CMK (cell line): ENCODE results near the gene CFAP53.

Experiments used
- DNase-seq: peaks from one replicate; pipeline ENCODE4 v3.0.0-alpha.2; 2010; ENCODE audit warnings: low read depth

CFAP53 gene

GRCh38 chr18:50193796-50194630 is 72.3 kb downstream of the CFAP53 start:
- DNase-seq = no peak

GRCh38 chr18:50192995-50193795 is 73.1 kb downstream of the CFAP53 start:
- DNase-seq = no peak

GRCh38 chr18:50190926-50191325 is 75.4 kb downstream of the CFAP53 start:
- no peak for DNase-seq

- DNase-seq = no peak
These were observed 76.1 kb downstream of the CFAP53 start for GRCh38 chr18:50190236-50190635.

- DNase-seq = no peak
These were observed 77.1 kb downstream of the CFAP53 start for GRCh38 chr18:50189160-50189559.

GRCh38 chr18:50188652-50189051 is 77.6 kb downstream of the CFAP53 start:
- DNase-seq = no peak

GRCh38 chr18:50187659-50188058 is 78.6 kb downstream of the CFAP53 start:
- no peak for DNase-seq

- no peak for DNase-seq
These were observed 79.9 kb downstream of the CFAP53 start for GRCh38 chr18:50186385-50186784.

GRCh38 chr18:50183556-50183955 is 82.7 kb downstream of the CFAP53 start:
- DNase-seq = no peak

GRCh38 chr18:50182511-50182910 is 83.8 kb downstream of the CFAP53 start:
- no peak for DNase-seq

GRCh38 chr18:50181590-50181989 is 84.7 kb downstream of the CFAP53 start:
- DNase-seq = no peak

GRCh38 chr18:50179465-50179864 is 86.8 kb downstream of the CFAP53 start:
- DNase-seq = no peak

- DNase-seq = no peak
These were observed 88.9 kb downstream of the CFAP53 start for GRCh38 chr18:50177294-50177992.
